Lower leg skin (tissue), 4 donors: ENCODE measurements around the gene GNG7. TPM values are rescaled to one million over a fixed set of nuclear protein-coding genes. Genes with fewer than 3 reads are reported as not detected.

Source experiments
- DNase-seq, 2 donors: peaks; one replicate each; pipeline ENCODE4 v3.0.0-alpha.2; 2019; ENCODE audit warnings: low spot score in 2 of 2
- H3K4me3 ChIP-seq: fragments of 200-600 bp; sonication (generic); 2 replicates; pipeline ENCODE4 v1.5.1; 2017; ENCODE audit warnings: mild to moderate bottlenecking, low read depth; ENCODE audit not compliant: poor library complexity, severe bottlenecking
- POLR2A ChIP-seq, 2 donors: fragments of 450-650 bp; IDR thresholded peaks; one replicate each; pipeline ENCODE4 v1.6.1; 2016 to 2017; ENCODE audit warnings: antibody characterized with exemption in 2 of 2, mild to moderate bottlenecking in 1 of 2, moderate library complexity in 1 of 2
- WGBS, 2 donors: methylation state at CpG; one replicate each; pipeline ENCODE4 v1.1.5; 2018; 5-methylcytosine and 5-hydroxymethylcytosine counted together
- intact Hi-C: fragments of 100-400 bp; cut with DNase I; formaldehyde crosslinking; loops from one replicate; pipeline ENCODE4 v1.15.0; 2023; ENCODE audit warnings: low total_unique reads
- total RNA-seq, 4 donors: library from RNA; depleted of rRNA; stranded (reverse); fragments of >200 nt; gene quantifications; one replicate each; pipeline ENCODE4 v1.1.0, GENCODE V29; 2016
- TF ChIP-seq, protein P1 (sequence below), 3 donors: fragments of 450-650 bp; IDR thresholded peaks; one replicate each; pipeline ENCODE4 v1.5.1; 2016; ENCODE audit warnings: antibody characterized with exemption in 3 of 3, mild to moderate bottlenecking in 3 of 3, moderate library complexity in 2 of 3

GNG7 gene
- total RNA-seq, 4 donors from 2014 or later: 0.59 to 3.4 (median 2.4) TPM

- intact Hi-C loops: no loop called here
- H3K4me3 ChIP-seq: no peak overlapping the region
- no peak for DNase-seq
- WGBS, 2 donors: 62 to 70% methylated on average over 20 of the region's 20 CpGs
- TF ChIP-seq, protein P1, sequence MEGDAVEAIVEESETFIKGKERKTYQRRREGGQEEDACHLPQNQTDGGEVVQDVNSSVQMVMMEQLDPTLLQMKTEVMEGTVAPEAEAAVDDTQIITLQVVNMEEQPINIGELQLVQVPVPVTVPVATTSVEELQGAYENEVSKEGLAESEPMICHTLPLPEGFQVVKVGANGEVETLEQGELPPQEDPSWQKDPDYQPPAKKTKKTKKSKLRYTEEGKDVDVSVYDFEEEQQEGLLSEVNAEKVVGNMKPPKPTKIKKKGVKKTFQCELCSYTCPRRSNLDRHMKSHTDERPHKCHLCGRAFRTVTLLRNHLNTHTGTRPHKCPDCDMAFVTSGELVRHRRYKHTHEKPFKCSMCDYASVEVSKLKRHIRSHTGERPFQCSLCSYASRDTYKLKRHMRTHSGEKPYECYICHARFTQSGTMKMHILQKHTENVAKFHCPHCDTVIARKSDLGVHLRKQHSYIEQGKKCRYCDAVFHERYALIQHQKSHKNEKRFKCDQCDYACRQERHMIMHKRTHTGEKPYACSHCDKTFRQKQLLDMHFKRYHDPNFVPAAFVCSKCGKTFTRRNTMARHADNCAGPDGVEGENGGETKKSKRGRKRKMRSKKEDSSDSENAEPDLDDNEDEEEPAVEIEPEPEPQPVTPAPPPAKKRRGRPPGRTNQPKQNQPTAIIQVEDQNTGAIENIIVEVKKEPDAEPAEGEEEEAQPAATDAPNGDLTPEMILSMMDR (IDR thresholded peaks at IDR 0.05): no peak
- TF ChIP-seq POLR2A (IDR thresholded peaks at IDR 0.05): no peak
Observed at GRCh38 chr19:2600914-2601870, 101.3 kb downstream of the GNG7 start.

GRCh38 chr19:2594319-2594718 lies 108.2 kb downstream of the GNG7 start:
- TF ChIP-seq POLR2A (IDR thresholded peaks at IDR 0.05): no peak
- TF ChIP-seq, protein P1 (IDR thresholded peaks at IDR 0.05): no peak
- WGBS, 2 donors: 73 to 79% methylated on average over 7 of the region's 7 CpGs
- DNase-seq: no peak
- intact Hi-C loops: no loop called here
- no peak overlapping the region for H3K4me3 ChIP-seq

DNA sequence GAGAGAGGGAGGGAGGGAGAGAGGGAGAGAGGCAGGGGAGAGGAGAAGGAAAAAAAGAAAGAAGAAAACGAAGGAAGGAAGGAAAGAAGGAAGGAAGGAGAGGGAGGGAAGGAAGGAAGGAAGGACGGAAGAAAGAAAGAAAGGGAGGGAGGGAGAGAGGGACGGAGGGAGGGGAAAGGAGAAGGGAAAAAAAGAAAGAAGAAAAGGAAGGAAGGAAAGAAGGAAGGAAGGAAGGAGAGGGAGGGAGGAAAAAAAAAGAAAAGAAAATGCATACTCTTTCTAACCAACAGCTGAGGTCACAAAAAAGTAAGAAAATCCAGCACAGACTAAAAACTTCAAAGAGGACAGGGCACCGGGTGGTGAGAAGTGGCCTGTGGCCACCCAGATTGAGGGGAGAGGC lies 109.7 kb downstream of the GNG7 start:
- 58 to 79% methylated on average over 4 of the region's 4 CpGs for WGBS, 2 donors
- intact Hi-C loops: no loop called here
- DNase-seq: no peak
- no peak overlapping the region for H3K4me3 ChIP-seq
- TF ChIP-seq, protein P1 (IDR thresholded peaks at IDR 0.05): no peak
- no peak for TF ChIP-seq POLR2A (IDR thresholded peaks at IDR 0.05)

- no peak for DNase-seq
- TF ChIP-seq POLR2A (IDR thresholded peaks at IDR 0.05): no peak
- TF ChIP-seq, protein P1 (IDR thresholded peaks at IDR 0.05): no peak
- H3K4me3 ChIP-seq: no peak overlapping the region
- intact Hi-C loops: no loop called here
- WGBS, 2 donors: 96% methylated on average over 3 of the region's 3 CpGs
Observed at GRCh38 chr19:2591537-2592291, 110.8 kb downstream of the GNG7 start.

DNA sequence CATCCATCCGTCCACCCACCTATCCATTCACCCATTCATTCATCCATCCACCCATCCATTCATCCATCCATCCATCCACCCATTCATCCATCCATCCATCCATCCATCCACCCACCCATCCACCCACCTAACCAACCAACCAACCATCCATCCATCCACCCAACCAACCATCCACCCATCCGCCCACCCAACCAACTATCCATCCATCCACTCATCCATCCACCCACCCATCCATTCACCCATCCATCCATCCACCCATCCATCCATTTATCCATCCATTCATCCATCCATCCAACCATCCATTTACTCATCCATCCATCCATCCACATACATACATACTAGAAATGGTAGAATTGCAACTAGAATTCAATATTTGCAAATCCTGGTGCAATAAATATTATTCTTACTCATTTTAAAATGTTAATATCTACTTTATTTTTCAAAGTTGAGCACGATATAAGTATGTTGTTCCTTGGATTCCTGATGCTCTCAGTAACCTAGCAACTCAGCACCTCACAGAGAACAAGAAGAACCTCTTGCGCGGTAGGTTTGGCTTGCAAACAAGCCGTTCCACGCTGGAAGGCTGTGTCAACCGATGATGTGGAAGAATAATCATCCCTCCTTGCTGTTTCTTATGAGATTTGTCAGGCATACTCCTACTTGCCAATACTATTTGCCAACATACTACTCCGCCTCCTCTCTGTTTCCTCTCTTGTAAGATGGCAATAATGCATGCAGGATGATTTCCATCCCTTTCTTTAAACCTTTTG lies 111.7 kb downstream of the GNG7 start:
- intact Hi-C loops: no loop called here
- no peak for TF ChIP-seq POLR2A (IDR thresholded peaks at IDR 0.05)
- TF ChIP-seq, protein P1 (IDR thresholded peaks at IDR 0.05): no peak
- DNase-seq: no peak
- 80 to 84% methylated on average over 9 of the region's 9 CpGs for WGBS, 2 donors
- no peak overlapping the region for H3K4me3 ChIP-seq
